Activated CD4-positive, alpha-beta T cell treated with anti-CD3 and anti-CD28 coated beads for 48 hours (primary cell): ENCODE results near the gene NLGN2.

ENCODE experiments used
- DNase-seq: peaks from one replicate; pipeline ENCODE4 v3.0.0-alpha.2; 2020

Gene NLGN2

DNA sequence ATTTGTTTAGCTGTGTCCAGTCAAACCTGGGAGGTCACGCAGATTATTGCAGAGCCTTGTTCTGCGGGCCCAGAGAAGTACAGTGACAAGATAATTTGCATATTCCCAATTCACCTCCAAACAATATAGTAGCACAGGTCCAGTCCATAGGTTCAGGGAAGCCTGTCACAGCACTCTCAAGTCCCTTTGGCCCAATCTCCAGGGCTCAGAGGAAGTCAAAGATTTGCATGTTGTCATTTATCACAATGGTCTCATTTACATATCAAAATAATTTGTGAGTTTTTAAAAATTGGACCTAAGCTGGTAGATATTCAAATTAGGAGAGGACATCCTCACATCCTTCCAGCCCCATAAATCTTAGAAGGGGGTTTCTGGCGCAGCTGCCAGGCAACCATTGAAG, 59.9 kb downstream of the NLGN2 start:
- DNase-seq = no peak

DNA sequence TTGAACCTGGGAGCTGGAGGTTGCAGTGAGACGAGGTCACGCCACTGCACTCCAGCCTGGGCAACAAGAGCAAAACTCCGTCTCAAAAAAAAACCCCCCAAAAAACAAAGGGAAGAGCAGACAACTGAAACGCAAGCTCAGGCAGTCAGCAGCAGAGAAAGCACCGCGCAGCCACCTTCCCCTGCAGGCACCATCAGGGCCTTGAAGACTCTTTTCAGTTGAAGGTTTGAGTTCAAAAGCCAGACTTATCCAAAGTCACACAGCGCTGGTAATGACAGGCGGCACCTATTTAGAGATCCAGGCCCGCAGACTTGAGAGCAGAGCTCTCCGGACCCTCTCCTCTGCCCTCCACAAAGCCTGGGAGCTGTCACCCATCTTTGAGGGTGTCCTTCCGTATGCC, 60.6 kb downstream of the NLGN2 start:
- no peak for DNase-seq

DNA sequence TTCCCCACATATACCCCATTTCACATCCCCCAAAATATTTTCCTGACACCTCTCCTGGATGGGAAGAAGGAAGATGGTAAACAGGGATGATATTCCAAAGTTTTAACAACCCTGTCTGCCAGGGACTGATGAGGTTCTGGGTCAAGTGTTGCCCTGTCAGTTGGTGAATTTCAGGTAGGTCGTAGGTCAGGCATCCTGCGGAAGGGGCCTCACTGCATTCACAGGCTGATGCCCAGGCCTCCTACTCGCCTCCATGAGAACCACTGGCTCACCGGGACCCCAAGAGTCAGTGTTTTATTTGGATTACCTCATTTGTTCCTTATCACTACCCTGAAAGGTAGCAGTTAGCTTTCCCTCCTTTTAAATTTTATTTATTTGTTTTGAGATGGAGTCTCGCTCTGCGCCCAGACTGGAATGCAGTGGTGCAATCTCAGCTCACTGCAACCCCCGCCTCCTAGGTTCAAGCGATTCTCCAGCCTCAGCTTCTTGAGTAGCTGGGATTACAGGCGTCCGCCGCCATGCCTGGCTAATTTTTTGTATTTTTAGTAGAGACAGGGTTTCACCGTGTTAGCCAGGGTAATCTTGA, 61.3 kb downstream of the NLGN2 start:
- DNase-seq = no peak
